ENCODE measurements around the gene CFAP68.
"Not testable (repeated sequence)": the region's sequence is repeated elsewhere in the genome, so short reads cannot be mapped to it uniquely, and the experiment has no call there.

CFAP68 gene

GRCh38 chr11:111870886-111871692, 8.3 kb upstream of the CFAP68 start, which contains the start of gene ALG9:
Gene ALG9, minus strand, starts transcription at chr11:111871581. Its CDS starts 99 bp downstream, at chr11:111871482.
- peak; percentile 67 for DNase-seq

- DNase-seq = no peak
Observed at GRCh38 chr11:111871693-111872161, 7.6 kb upstream of the CFAP68 start.

- DNase-seq = no peak
Observed at GRCh38 chr11:111878385-111878848, 924 bp upstream of the CFAP68 start.

GRCh38 chr11:111879637-111879960, 258 bp downstream of the CFAP68 start:
- no peak for DNase-seq

- DNase-seq = no peak
Observed at GRCh38 chr11:111882202-111882601, 2.9 kb downstream of the CFAP68 start.

- not testable (repeated sequence) for DNase-seq
Observed at GRCh38 chr11:111885053-111885452, 5.7 kb downstream of the CFAP68 start.

- no peak for DNase-seq
Observed at GRCh38 chr11:111886032-111886431, 6.7 kb downstream of the CFAP68 start.

GRCh38 chr11:111886844-111887243, 7.5 kb downstream of the CFAP68 start:
- DNase-seq = no peak

GRCh38 chr11:111905411-111905810, 26.1 kb downstream of the CFAP68 start:
- DNase-seq = no peak

GRCh38 chr11:111906680-111907079, 27.3 kb downstream of the CFAP68 start:
- no peak for DNase-seq

GRCh38 chr11:111908639-111909305, 29.4 kb downstream of the CFAP68 start:
- no peak for DNase-seq

GRCh38 chr11:111909378-111909777, 30.0 kb downstream of the CFAP68 start:
- DNase-seq = no peak

GRCh38 chr11:111910676-111911562, 31.6 kb downstream of the CFAP68 start:
- DNase-seq = no peak

- peak; percentile 42 for DNase-seq
Observed at GRCh38 chr11:111911563-111912401, 32.4 kb downstream of the CFAP68 start, which contains the start of gene CRYAB. Gene CRYAB, minus strand, starts transcription at chr11:111911770. Its CDS starts 46 bp downstream, at chr11:111911724.

- DNase-seq = no peak
Observed at GRCh38 chr11:111912535-111912934, 33.2 kb downstream of the CFAP68 start, which contains the start of gene HSPB2. Gene HSPB2, plus strand, starts transcription at chr11:111912734. Its CDS starts 96 bp downstream, at chr11:111912830.

GRCh38 chr11:111913031-111913861, 33.9 kb downstream of the CFAP68 start:
- DNase-seq = no peak

GRCh38 chr11:111913997-111914396, 34.7 kb downstream of the CFAP68 start:
- DNase-seq = no peak

- DNase-seq = no peak
Observed at GRCh38 chr11:111916768-111917167, 37.4 kb downstream of the CFAP68 start.

- DNase-seq = no peak
Observed at GRCh38 chr11:111917312-111917711, 38.0 kb downstream of the CFAP68 start.

GRCh38 chr11:111917788-111918187, 38.4 kb downstream of the CFAP68 start:
- no peak for DNase-seq

Data from T1000 (cell line).